ENCODE data around the gene TPBGL. TPM values are rescaled to one million over a fixed set of nuclear protein-coding genes. Genes with fewer than 3 reads are reported as not detected.
A peak's percentile ranks its signal among the peaks of the same experiment; 100 is the strongest.

TPBGL gene
- total and polyA plus RNA-seq, 2 of the 4 experiments (the other 2 are of a cell fraction): not detected

- no peak for TF ChIP-seq CTCF (conservative IDR thresholded peaks at IDR 0.05; ENCODE audit: low read depth, low read length)
Observed at GRCh38 chr11:75264971-75265370, 24.4 kb downstream of the TPBGL start (continued).

GRCh38 chr11:75265851-75266531 is 25.4 kb downstream of the TPBGL start:
- Histone ChIP-seq H3K4me3 (ENCODE audit: insufficient read depth, low read depth, low read length) (no peak overlapping the region), H3K56ac (ENCODE audit: extremely low read depth, insufficient read depth, low read length) (no peak overlapping the region), H4K91ac (ENCODE audit: insufficient read depth, low read depth, low read length) (no peak overlapping the region), H3K27ac (ENCODE audit: insufficient read depth, low read length) (no peak overlapping the region), H3K79me1 (ENCODE audit: low read depth in 1 of 2, low read length in 2 of 2) (no peaks in the 10 kb centered on the region), H3K18ac (ENCODE audit: low read depth, low read length) (no peak overlapping the region), H2BK20ac (ENCODE audit: low read depth, low read length) (no peak overlapping the region), H3K27me3 (ENCODE audit: control insufficient read depth, insufficient read depth, low read length) (peaks cover 8% of the 10 kb centered on the region), H3K9me3 (ENCODE audit: control insufficient read depth, insufficient read depth, low read length) (no peaks in the 10 kb centered on the region), H3K9me1 (ENCODE audit: insufficient read depth, low read length) (no peaks in the 10 kb centered on the region; the same call in 1 of the 2 replicates), H3K4me2 (ENCODE audit: low read depth, low read length) (no peak overlapping the region), H2AK9ac (replicated peaks; ENCODE audit: low read depth, low read length, poor library complexity) (no peak overlapping the region), H2BK120ac (ENCODE audit: low read depth, low read length) (no peak overlapping the region), H4K20me1 (ENCODE audit: insufficient read depth, low read length) (no peaks in the 10 kb centered on the region; the same call in 1 of the 2 replicates), H3K9ac (ENCODE audit: low read depth, low read length) (no peak overlapping the region), H2BK15ac (ENCODE audit: low read depth, low read length) (no peak overlapping the region), H3K4me1 (ENCODE audit: control insufficient read depth, insufficient read depth, low read length) (no peaks in the 10 kb centered on the region), H2AFZ (replicated peaks; ENCODE audit: low read length, poor library complexity) (no peak overlapping the region), H4K8ac (ENCODE audit: low read depth in 2 of 2, low read length in 2 of 2) (no peak overlapping the region), H3K4ac (ENCODE audit: low read depth, low read length) (no peak overlapping the region), H3K14ac (replicated peaks; ENCODE audit: low read depth, low read length) (no peak overlapping the region), H3K36me3 (ENCODE audit: control insufficient read depth, insufficient read depth, low read length) (peaks cover 6% of the 10 kb centered on the region; the same call in 1 of the 2 replicates), H2AK5ac (ENCODE audit: low read depth, low read length) (no peak overlapping the region), H2BK5ac (ENCODE audit: low read depth, low read length, poor library complexity, severe bottlenecking) (no peak overlapping the region), H4K5ac (ENCODE audit: low read depth, low read length) (no peak overlapping the region), H3K23ac (ENCODE audit: low read depth, low read length) (no peak overlapping the region)
- DNase-seq: peak; percentile 19
- 66% methylated on average over 6 of the region's 17 CpGs; no CpG with 5 or more reads in 1 of the 2 experiments for WGBS, 2 experiments (ENCODE audit: extremely low coverage in 2 of 2, insufficient read length in 1 of 2)
- dilution Hi-C loops (cut with HindIII; ENCODE audit: low sequenced_read_pairs, unreplicated experiment): no loop called here
- peak; percentile 37; the same call in 1 of the 2 replicates for ATAC-seq (ENCODE audit: low read depth)
- in situ Hi-C loops (cut with MboI; ENCODE audit: low sequenced_read_pairs): no loop called here
- BruUV-seq (replicated peaks): no TSS peak
- CTCF ChIA-PET: no interaction called here
- POLR2A ChIA-PET (ENCODE audit: unreplicated experiment): no interaction called here
- intact Hi-C loops (cut with micrococcal nuclease): no loop called here
- TF ChIP-seq BHLHE40 (IDR thresholded peaks at IDR 0.05; ENCODE audit: low read depth, low read length): no peak
- no peak for TF ChIP-seq RFX5 (IDR thresholded peaks at IDR 0.05; ENCODE audit: low read depth, low read length)
- no peak for TF ChIP-seq NFE2L2 (IDR thresholded peaks at IDR 0.05; ENCODE audit: low read depth, low read length)
- no peak for TF ChIP-seq MAFK (IDR thresholded peaks at IDR 0.05; ENCODE audit: low read depth, low read length)
- TF ChIP-seq FOS (IDR thresholded peaks at IDR 0.05; ENCODE audit: low read depth, low read length): no peak
- TF ChIP-seq POLR2A (IDR thresholded peaks at IDR 0.05; ENCODE audit: low read depth, low read length): no peak
- TF ChIP-seq, protein P1, sequence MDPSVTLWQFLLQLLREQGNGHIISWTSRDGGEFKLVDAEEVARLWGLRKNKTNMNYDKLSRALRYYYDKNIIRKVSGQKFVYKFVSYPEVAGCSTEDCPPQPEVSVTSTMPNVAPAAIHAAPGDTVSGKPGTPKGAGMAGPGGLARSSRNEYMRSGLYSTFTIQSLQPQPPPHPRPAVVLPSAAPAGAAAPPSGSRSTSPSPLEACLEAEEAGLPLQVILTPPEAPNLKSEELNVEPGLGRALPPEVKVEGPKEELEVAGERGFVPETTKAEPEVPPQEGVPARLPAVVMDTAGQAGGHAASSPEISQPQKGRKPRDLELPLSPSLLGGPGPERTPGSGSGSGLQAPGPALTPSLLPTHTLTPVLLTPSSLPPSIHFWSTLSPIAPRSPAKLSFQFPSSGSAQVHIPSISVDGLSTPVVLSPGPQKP (IDR thresholded peaks at IDR 0.05; ENCODE audit: borderline replicate concordance, low read depth, low read length): no peak
- no peak for TF ChIP-seq SMC3 (IDR thresholded peaks at IDR 0.05; ENCODE audit: low read depth, low read length)
- TF ChIP-seq RAD21 (IDR thresholded peaks at IDR 0.05; ENCODE audit: low read length): no peak
- no peak for TF ChIP-seq CTCF (conservative IDR thresholded peaks at IDR 0.05; ENCODE audit: low read depth, low read length)
- TF ChIP-seq RCOR1 (IDR thresholded peaks at IDR 0.05; ENCODE audit: insufficient replicate concordance, low read length): no peak

Data from IMR-90 (cell line).